Endothelial cell of umbilical vein (primary cell): ENCODE measurements around the gene HECW1. TPM values are rescaled to one million over a fixed set of nuclear protein-coding genes. Genes with fewer than 3 reads are reported as not detected.

ENCODE experiments used
- BruUV-seq: library from RNA; stranded (reverse); fragments of 400-500 nt; replicated peaks from 2 replicates; lab custom pipeline; 2021; lab: Mats Ljungman, UMichigan
- CTCF ChIA-PET: fragments of 300-600, 350-600 bp; sonication (Branson Sonifier 250); formaldehyde crosslinking; loops from one replicate; lab custom pipeline; 2021; ENCODE audit warnings: antibody characterized with exemption, inconsistent platforms; lab: Charles Lee
- POLR2A ChIA-PET: fragments of 300-600, 350-600 bp; sonication (Branson Sonifier 250); formaldehyde crosslinking; loops from one replicate; lab custom pipeline; 2021; ENCODE audit warnings: antibody characterized with exemption, inconsistent platforms; lab: Charles Lee
- DNase-seq: peaks from one replicate; pipeline ENCODE4 v3.0.0-alpha.2; 2011; ENCODE audit warnings: low read depth, low spot score
- FAIRE-seq: peaks from 2 replicates; lab custom pipeline; 2011; peaks lifted over from hg19 to GRCh38; lab: Jason Lieb, UNC
- H2AFZ ChIP-seq: 2 replicates; pipeline ENCODE4 v1.6.0; 2012; ENCODE audit warnings: low read depth, low read length, control low read depth, inconsistent platforms
- H3K27ac ChIP-seq: 2 replicates; pipeline ENCODE4 v1.5.1; 2011; ENCODE audit warnings: low read depth, mild to moderate bottlenecking, control low read depth, low read length, moderate library complexity; ENCODE audit not compliant: insufficient read depth
- H3K27me3 ChIP-seq, 2 experiments: 2 replicates each; pipeline versions ENCODE4 v1.6.0 to v1.6.1; 2011; ENCODE audit warnings: low read length in 2 of 2, mixed read lengths in 1 of 2; ENCODE audit not compliant: control insufficient read depth in 2 of 2, insufficient read depth in 2 of 2
- H3K36me3 ChIP-seq, 2 experiments: 2 replicates in 1 of 2; 3 replicates in 1 of 2; pipeline ENCODE4 v1.5.1; 2011; ENCODE audit warnings: low read length in 2 of 2, mild to moderate bottlenecking in 1 of 2, moderate library complexity in 1 of 2; ENCODE audit not compliant: control insufficient read depth in 2 of 2, insufficient read depth in 2 of 2; ENCODE audit errors: extremely low read depth in 1 of 2
- H3K4me1 ChIP-seq: 3 replicates; pipeline ENCODE4 v1.5.1; 2011; ENCODE audit warnings: mild to moderate bottlenecking, low read length; ENCODE audit not compliant: control insufficient read depth, insufficient read depth; ENCODE audit errors: extremely low read depth
- H3K4me2 ChIP-seq: 2 replicates; pipeline ENCODE4 v1.6.1; 2011; ENCODE audit warnings: low read length, control low read depth, mixed read lengths; ENCODE audit not compliant: insufficient read depth
- H3K4me3 ChIP-seq, 3 experiments: fragments of 200-600 bp in 1 of 3; sonication (generic), shearing (Covaris generic) in 1 of 3; replicated peaks in 1 of 3; 2 replicates each; pipeline ENCODE4 v1.5.1; 2011 to 2016; ENCODE audit warnings: control low read depth in 3 of 3, low read length in 3 of 3, mild to moderate bottlenecking in 2 of 3, inconsistent platforms in 1 of 3, low read depth in 1 of 3, moderate library complexity in 1 of 3; ENCODE audit not compliant: insufficient read depth in 1 of 3
- H3K79me2 ChIP-seq: 2 replicates; pipeline ENCODE4 v1.6.0; 2012; ENCODE audit warnings: low read length, inconsistent platforms; ENCODE audit not compliant: control insufficient read depth, insufficient read depth
- H3K9ac ChIP-seq: replicated peaks from 2 replicates; pipeline ENCODE3; 2011; ENCODE audit warnings: low read length, control low read depth; ENCODE audit not compliant: insufficient read depth; ENCODE audit errors: extremely low read depth
- H3K9me1 ChIP-seq: replicated peaks from 3 replicates; pipeline ENCODE4 v1.6.0; 2011; ENCODE audit warnings: mild to moderate bottlenecking, low read length; ENCODE audit not compliant: control insufficient read depth, insufficient read depth; ENCODE audit errors: extremely low read depth
- H3K9me3 ChIP-seq: replicated peaks from 2 replicates; pipeline ENCODE4 v1.5.1; 2012; ENCODE audit warnings: low read length, inconsistent platforms; ENCODE audit not compliant: control insufficient read depth, insufficient read depth
- H4K20me1 ChIP-seq: replicated peaks from 2 replicates; pipeline ENCODE3; 2011; ENCODE audit warnings: mild to moderate bottlenecking, low read length; ENCODE audit not compliant: control insufficient read depth, insufficient read depth; ENCODE audit errors: extremely low read depth
- EZH2 ChIP-seq: IDR thresholded peaks from 2 replicates; pipeline ENCODE4 v1.6.1; 2012; ENCODE audit warnings: borderline replicate concordance, low read depth, mild to moderate bottlenecking, moderate library complexity, low read length, inconsistent platforms; ENCODE audit not compliant: severe bottlenecking
- FOS ChIP-seq: IDR thresholded peaks from 2 replicates; pipeline ENCODE4 v1.6.1; 2011; ENCODE audit warnings: mild to moderate bottlenecking, low read length, moderate library complexity, borderline replicate concordance; ENCODE audit not compliant: insufficient read depth
- GATA2 ChIP-seq: IDR thresholded peaks from 2 replicates; pipeline ENCODE4 v1.7.0; 2011; ENCODE audit warnings: low read depth, mild to moderate bottlenecking, moderate library complexity, mixed read lengths, low read length; ENCODE audit not compliant: insufficient read length, insufficient read depth
- JUN ChIP-seq: IDR thresholded peaks from 2 replicates; pipeline ENCODE4 v1.6.1; 2011; ENCODE audit warnings: borderline replicate concordance, low read depth; ENCODE audit not compliant: insufficient read length, insufficient read depth
- MYC ChIP-seq: IDR thresholded peaks from one replicate; pipeline ENCODE4 v1.6.1; 2011; ENCODE audit warnings: mild to moderate bottlenecking, low read depth, low read length
- POLR2A ChIP-seq: IDR thresholded peaks from 2 replicates; pipeline ENCODE4 v1.6.1; 2012; ENCODE audit warnings: low read depth, mild to moderate bottlenecking, control low read depth, low read length
- POLR2AphosphoS5 ChIP-seq: IDR thresholded peaks from 2 replicates; pipeline ENCODE4 v1.6.1; 2012; ENCODE audit warnings: low read depth, mild to moderate bottlenecking, control low read depth, low read length, moderate library complexity; ENCODE audit not compliant: insufficient read depth
- dilution Hi-C: fragments of 300-500 bp; cut with MboI; formaldehyde crosslinking; loops from one replicate; pipeline ENCODE4 v1.15.0; 2019; ENCODE audit warnings: low sequenced_read_pairs; ENCODE audit not compliant: extremely low pct_ligation_motif_present
- intact Hi-C: fragments of 100-400 bp; cut with micrococcal nuclease; formaldehyde crosslinking; loops from one replicate; pipeline ENCODE4 v1.10.0; 2022
- polyA plus RNA-seq, 4 experiments: library from polyadenylated mRNA; depleted of rRNA in 3 of 4; stranded (reverse) in 3 of 4; unstranded in 1 of 4; fragments of >200 nt; gene quantifications; 2 replicates each; pipeline versions ENCODE4 v1.2.1 to v1.2.3, GENCODE V29; 2011 to 2012; ENCODE audit warnings: missing spikeins in 1 of 4
- total RNA-seq: library from RNA; stranded (reverse); gene quantifications from 2 replicates; pipeline ENCODE4 v1.2.3, GENCODE V29; 2021
- TF ChIP-seq, protein P1 (sequence below), 2 donors: IDR thresholded peaks; 1 replicate in 1 of 2; 2 replicates in 1 of 2; pipeline ENCODE4 v1.5.1; 2011; ENCODE audit warnings: low read length in 2 of 2, mild to moderate bottlenecking in 2 of 2, moderate library complexity in 2 of 2, control low read depth in 1 of 2, inconsistent platforms in 1 of 2, low read depth in 1 of 2; ENCODE audit not compliant: insufficient read depth in 1 of 2; ENCODE audit errors: extremely low read depth in 1 of 2
- TF ChIP-seq, protein P2 (sequence below): IDR thresholded peaks from 2 replicates; pipeline ENCODE4 v1.6.1; 2011; ENCODE audit not compliant: insufficient read depth, insufficient read length

Gene HECW1
- total and polyA plus RNA-seq, 2 donors (not counting 3 experiments of a cell fraction or from before 2014, with no cell fraction given), result not detected

DNA sequence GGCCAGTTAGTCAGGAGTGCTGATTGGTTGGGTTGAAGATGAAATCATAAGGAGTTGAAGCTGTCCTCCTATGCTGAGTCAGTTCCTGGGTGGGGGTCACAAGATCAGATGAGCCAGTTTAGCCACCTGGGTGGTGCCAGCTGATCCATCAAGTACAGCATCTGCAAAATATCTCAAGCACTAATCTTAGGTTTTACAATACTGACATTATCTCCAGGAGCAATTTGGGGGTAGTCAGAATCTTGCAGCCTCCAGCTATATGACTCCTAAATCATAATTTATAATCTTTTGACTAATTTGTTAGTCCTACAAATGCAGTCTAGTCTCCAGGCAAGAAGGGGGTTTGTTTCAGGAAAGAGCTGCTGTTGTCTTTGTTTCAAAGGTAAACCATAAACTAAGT is 286.4 kb downstream of the HECW1 start:
- Histone ChIP-seq H3K4me3 (no peak overlapping the region), H3K9ac (no peak overlapping the region), H3K27me3 (no peaks in the 10 kb centered on the region), H3K36me3 (no peaks in the 10 kb centered on the region), H3K9me1 (no peaks in the 10 kb centered on the region), H2AFZ (no peak overlapping the region), H3K27ac (no peak overlapping the region), H3K79me2 (no peaks in the 10 kb centered on the region), H3K9me3 (no peaks in the 10 kb centered on the region), H3K4me2 (no peak overlapping the region), H3K4me1 (no peaks in the 10 kb centered on the region), H4K20me1 (no peaks in the 10 kb centered on the region)
- DNase-seq (no peak), FAIRE-seq (no peak)
- no peak for TF ChIP-seq POLR2AphosphoS5
- no peak for TF ChIP-seq FOS
- no peak for TF ChIP-seq GATA2
- no peak for TF ChIP-seq JUN
- TF ChIP-seq, protein P1, sequence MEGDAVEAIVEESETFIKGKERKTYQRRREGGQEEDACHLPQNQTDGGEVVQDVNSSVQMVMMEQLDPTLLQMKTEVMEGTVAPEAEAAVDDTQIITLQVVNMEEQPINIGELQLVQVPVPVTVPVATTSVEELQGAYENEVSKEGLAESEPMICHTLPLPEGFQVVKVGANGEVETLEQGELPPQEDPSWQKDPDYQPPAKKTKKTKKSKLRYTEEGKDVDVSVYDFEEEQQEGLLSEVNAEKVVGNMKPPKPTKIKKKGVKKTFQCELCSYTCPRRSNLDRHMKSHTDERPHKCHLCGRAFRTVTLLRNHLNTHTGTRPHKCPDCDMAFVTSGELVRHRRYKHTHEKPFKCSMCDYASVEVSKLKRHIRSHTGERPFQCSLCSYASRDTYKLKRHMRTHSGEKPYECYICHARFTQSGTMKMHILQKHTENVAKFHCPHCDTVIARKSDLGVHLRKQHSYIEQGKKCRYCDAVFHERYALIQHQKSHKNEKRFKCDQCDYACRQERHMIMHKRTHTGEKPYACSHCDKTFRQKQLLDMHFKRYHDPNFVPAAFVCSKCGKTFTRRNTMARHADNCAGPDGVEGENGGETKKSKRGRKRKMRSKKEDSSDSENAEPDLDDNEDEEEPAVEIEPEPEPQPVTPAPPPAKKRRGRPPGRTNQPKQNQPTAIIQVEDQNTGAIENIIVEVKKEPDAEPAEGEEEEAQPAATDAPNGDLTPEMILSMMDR (IDR thresholded peaks at IDR 0.05; ENCODE audit: extremely low read depth in 1 of 2, insufficient read depth in 1 of 2, low read depth in 1 of 2, low read length in 2 of 2), result no peak
- TF ChIP-seq, protein P2, sequence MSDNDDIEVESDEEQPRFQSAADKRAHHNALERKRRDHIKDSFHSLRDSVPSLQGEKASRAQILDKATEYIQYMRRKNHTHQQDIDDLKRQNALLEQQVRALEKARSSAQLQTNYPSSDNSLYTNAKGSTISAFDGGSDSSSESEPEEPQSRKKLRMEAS, result no peak
- TF ChIP-seq MYC, result no peak
- TF ChIP-seq EZH2, result no peak
- no peak for TF ChIP-seq POLR2A
- ChIA-PET POLR2A (no interaction called here), CTCF (interaction anchor here (1.5 kb wide), 1 partner anchor 41 kb away, joined by 5 read pairs; no protein-coding TSS in a partner anchor)
- intact Hi-C loops (no loop called here), dilution Hi-C loops (no loop called here)
- BruUV-seq, result no TSS peak
